Measurements from ENCODE around the gene MAD1L1. TPM values are rescaled to one million over a fixed set of nuclear protein-coding genes. Genes with fewer than 3 reads are reported as not detected.

Gene MAD1L1
- total and polyA plus RNA-seq, 2 of the 13 experiments (the other 11 are each of a cell fraction or from before 2014, with no cell fraction given): 17.4 to 64.7 TPM

DNA sequence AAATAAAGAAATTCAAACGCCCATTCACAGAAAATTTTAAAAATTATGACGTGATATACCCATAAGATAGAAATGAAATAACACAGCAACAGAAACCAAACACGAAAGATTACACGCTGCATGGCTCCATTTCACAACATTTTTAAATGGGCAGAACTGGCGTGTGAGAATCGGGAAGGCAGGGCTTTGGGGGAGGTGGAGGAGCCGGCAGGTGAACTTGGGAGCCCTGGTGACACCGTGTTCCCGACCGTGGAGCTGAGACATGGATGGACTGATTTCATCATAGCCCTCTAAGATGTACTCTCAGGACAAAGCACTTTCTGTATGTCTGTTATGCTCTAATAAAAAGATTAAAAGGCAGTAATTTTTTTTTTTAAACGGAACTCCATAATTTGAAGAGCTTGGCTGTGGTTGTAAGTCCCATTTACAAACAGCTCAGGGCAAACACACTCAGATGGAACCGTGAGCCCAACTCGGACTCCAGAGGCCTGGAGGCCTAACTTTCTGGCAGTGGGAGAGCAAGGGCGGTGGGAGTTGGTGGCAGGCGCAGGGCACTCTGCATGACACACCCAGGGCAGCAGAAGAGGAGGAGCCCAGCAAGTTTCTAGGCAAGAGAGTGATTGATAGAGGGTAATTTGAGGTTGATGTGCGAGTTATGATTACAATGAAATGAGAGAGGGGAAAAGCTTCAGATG is 203.4 kb downstream of the MAD1L1 start (continued):
- TF ChIP-seq RNF219 (CRISPR knock-in tag; IDR thresholded peaks at IDR 0.05) (no peak), JUNB (CRISPR knock-in tag; IDR thresholded peaks at IDR 0.05; ENCODE audit: borderline replicate concordance) (no peak), ZNF350 (CRISPR knock-in tag; IDR thresholded peaks at IDR 0.05; ENCODE audit: borderline replicate concordance, low read depth) (no peak), IRX3 (CRISPR knock-in tag; IDR thresholded peaks at IDR 0.05; ENCODE audit: borderline replicate concordance, low read depth) (no peak), GPBP1L1 (CRISPR knock-in tag; IDR thresholded peaks at IDR 0.05) (no peak), RAD21 (CRISPR knock-in tag; IDR thresholded peaks at IDR 0.05) (no peak), HNF1B (CRISPR knock-in tag; IDR thresholded peaks at IDR 0.05) (no peak)

Measured in HepG2 (cell line).